GM12873 (cell line): ENCODE measurements around the gene FURIN.

Source experiments
- TF ChIP-seq, protein P1 (sequence below): IDR thresholded peaks from 2 replicates; pipeline ENCODE4 v1.5.1; 2012; ENCODE audit warnings: low read depth, mild to moderate bottlenecking, moderate library complexity, low read length, control low read depth; ENCODE audit not compliant: insufficient read depth; ENCODE audit errors: missing control alignments

The FURIN gene

DNA sequence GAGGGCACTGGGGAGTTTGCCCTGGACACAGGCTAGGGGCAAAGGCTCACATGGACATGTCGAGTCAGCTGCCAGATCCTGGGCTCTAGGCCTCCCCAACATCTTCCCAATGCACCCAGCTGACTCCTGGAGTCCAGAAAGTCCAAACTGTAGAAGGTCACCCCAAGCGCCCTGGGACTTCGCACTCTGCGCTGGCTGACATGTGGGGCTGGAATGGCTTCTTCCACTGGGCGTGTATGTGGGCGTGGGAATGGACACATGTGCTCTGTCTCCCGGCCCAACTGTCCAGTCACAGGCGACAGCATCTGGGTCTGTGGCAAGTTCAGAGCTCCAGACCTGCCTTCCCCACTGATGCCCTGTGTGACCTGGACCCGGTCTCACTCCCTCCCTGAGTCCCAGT is 13.2 kb upstream of the FURIN start:
- TF ChIP-seq, protein P1, sequence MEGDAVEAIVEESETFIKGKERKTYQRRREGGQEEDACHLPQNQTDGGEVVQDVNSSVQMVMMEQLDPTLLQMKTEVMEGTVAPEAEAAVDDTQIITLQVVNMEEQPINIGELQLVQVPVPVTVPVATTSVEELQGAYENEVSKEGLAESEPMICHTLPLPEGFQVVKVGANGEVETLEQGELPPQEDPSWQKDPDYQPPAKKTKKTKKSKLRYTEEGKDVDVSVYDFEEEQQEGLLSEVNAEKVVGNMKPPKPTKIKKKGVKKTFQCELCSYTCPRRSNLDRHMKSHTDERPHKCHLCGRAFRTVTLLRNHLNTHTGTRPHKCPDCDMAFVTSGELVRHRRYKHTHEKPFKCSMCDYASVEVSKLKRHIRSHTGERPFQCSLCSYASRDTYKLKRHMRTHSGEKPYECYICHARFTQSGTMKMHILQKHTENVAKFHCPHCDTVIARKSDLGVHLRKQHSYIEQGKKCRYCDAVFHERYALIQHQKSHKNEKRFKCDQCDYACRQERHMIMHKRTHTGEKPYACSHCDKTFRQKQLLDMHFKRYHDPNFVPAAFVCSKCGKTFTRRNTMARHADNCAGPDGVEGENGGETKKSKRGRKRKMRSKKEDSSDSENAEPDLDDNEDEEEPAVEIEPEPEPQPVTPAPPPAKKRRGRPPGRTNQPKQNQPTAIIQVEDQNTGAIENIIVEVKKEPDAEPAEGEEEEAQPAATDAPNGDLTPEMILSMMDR = no peak

DNA sequence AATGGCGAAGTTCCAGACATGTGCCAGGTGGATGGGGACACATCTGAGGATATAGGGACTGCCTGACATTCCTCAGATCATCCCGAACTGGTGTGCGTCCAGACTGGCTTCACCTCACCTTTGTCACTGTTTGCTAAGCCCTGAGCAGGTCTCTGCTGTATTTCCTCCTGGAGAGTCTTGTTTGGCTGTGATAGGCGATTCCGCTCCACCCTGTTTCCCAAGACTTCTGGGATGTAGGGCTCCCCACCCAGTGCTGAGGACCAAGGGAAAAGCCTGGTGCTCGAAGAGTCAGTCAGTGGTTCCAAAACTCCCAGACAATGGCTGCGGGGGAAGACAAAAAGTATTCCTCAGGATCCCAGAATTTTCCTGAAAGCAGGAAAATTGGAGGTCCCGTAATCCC is 11.1 kb upstream of the FURIN start:
- TF ChIP-seq, protein P1 = no peak

DNA sequence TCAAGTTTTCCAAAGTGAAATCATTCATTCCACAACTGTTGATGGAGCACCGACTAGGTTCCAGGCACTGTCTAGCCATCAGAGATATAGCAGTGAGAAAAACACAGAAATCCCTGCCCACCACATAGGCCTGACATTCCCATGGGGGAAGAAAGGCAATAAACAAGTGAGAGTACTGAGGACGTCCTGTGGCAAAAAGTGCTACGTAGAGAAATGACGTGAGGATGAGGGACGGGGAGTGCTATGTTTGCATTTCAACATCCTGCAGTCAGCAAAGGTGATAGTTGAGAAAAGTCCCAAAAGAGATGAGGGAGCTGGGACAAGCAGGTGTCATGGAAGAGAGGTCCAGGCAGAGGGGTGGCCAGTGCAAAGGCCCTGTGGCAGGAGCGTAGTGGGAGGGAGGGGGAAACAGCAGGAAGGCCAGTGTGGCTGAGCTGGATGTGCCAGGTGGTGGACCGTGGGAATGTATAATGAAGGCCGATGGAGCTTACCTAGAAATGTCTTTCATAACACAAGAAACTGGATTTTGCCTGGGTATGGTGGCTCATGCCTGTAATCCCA is 10.4 kb upstream of the FURIN start:
- TF ChIP-seq, protein P1 = no peak

DNA sequence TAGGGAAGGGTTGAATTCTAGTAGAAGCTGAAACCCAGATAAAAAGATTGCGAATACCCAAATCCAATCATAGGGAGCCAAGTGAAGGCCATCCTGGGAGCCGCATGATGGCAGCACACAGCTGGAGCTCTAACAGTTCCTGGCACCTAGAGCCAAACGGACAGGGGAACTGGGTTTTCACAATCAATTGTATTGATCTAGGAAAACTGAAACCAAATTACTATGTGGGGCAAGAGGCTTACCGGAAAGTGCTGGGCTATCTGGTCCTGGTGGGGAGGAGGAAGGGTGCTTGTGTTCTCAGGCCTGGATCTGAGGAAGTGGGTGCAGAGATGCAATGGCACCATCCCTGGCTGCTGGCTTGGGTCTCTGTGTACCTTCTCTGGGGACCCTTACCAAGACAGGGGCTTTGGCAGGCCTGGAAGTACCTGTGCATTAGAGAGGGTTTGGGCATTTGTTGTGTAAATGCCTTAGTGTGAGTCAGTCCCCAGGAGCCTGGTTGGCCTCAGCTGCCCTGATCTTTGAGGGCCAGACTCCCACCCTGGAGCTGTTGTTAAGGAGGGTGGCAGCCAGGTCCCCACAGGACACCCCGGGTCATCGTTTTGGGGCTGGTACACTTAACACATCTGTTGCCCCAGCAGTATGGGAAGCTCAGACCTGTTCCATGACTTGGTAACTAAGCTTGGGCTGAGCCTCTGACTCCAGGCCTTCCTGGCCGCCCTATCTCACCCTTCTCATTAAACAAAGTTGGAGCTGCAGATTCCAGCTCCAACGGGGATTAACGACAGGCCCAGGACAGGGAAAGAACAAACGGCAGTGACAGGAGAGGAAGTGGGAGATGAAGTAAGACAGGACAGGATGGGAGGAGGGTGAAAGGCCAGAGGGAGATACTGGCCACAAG is 8.9 kb upstream of the FURIN start:
- TF ChIP-seq, protein P1 = no peak

DNA sequence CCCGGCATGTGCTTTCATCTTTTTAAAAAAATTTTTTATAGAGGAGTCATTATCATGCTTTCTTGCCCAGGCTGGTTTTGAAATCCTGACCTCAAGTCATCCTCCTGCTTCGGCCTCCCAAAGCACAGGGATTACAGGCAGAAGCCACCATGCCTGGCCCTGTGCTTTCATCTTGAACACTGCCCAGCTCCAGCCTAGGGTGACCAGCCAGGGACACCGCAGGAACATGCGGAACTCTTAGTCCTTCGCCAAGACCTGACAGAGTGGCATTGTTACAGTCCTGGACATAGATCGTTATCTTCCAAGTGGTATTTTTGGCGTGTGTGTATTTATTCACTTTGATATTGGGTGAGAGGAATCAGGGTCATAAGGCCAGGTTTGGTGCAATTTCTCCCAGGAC is 7.9 kb upstream of the FURIN start:
- TF ChIP-seq, protein P1 = no peak

DNA sequence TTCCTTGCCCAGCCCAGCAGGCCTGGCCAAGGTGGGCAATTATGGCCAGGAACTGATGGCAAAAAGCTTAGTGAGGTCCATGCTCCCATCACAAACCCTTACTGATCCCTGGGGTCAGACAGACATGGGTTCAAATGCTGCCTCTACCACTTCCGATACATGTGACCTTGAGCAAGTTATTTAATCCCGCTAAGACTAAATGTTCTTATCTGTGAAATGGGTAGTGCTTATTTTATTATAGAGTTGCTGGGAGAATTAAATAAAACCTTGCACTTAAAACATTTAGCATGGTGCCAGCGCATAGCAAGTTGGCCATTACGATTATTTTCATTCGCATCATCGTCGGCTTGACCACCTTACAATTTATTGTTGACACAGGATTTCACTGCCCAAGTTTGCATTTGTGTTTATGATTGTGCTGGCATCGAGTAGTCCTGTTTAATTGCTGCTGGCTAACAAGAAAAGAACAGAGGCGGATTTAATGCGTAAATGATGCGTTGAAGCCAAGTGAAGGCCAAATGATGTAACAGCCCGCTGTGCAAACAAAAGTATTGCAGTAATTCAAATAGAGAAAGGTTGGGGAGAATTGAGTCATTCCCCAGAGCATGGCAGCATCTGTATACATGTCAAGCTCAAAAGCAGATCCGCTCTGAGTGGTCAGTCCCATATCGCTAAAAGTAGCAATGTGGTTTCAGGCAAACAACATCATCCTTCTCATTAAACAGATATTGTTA is 7.3 kb upstream of the FURIN start:
- TF ChIP-seq, protein P1 = no peak

DNA sequence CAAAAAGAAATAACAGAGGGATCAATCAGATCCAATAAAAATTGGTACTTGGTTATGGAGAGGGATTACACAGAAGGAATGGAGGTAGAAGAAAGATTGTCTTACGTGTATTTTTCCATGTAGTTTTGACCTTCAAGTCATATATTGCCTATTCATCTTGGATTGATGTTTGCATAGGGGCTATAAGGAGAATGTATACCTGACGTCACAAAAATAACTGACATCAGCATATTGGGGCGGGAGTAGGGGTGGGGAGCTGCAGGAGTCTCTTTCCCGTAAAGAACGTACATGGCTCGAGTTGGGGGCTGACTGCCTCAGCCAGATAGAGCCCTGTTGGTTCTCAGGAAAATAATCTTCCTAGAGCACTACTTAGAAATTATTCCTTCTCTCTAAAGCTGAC is 5.9 kb upstream of the FURIN start:
- TF ChIP-seq, protein P1 = no peak
